HG03354 (cell line): ENCODE results near the gene MEF2A.
"Not testable (repeated sequence)": the region's sequence is repeated elsewhere in the genome, so short reads cannot be mapped to it uniquely, and the experiment has no call there.

Experiments
- ATAC-seq: cut with Tn5 transposase; IDR thresholded peaks from one replicate; pipeline ENCODE4 v1.9.1; 2021; ENCODE audit warnings: mild to moderate bottlenecking; ENCODE audit not compliant: unreplicated experiment, poor library complexity, severe bottlenecking

Gene MEF2A

DNA sequence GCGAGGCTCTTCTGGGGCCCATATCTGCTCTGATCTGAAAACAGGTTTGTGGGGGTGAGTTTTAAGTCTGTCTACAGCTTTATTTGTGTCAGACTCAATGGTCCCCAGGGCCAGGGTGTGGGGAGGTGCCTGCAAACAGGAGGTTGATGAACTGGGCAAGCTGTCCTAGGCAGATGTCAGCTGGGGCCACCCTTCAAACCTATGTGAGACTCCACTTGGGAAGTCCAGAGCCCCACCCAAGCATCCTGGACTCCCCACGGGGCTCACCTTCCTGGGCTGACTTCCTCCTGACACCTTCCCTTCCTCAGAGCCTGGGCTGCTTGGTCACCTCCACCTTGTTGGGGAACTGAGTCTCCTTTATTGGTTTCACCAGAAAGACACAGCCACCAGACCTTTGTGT is 176.1 kb downstream of the MEF2A start:
- ATAC-seq, result no peak

DNA sequence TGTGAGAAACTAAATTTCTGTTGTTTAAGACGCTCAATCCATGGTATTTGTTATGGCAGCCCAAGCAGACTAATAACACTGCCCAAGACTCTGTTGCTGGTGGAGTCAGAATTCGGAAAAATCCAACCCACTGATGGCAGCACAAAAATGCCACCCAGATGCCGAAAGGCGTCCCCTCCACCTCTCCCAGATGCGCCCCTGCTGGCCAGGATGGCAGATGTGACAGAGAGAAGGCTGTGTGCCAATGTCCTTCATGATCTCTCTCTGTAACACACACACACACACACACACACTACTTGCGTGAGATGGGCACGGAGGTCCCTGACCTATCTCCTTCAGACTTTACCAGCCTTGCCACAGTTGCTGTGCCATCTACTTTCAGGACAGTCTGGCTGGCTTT is 178.4 kb downstream of the MEF2A start:
- no peak for ATAC-seq

DNA sequence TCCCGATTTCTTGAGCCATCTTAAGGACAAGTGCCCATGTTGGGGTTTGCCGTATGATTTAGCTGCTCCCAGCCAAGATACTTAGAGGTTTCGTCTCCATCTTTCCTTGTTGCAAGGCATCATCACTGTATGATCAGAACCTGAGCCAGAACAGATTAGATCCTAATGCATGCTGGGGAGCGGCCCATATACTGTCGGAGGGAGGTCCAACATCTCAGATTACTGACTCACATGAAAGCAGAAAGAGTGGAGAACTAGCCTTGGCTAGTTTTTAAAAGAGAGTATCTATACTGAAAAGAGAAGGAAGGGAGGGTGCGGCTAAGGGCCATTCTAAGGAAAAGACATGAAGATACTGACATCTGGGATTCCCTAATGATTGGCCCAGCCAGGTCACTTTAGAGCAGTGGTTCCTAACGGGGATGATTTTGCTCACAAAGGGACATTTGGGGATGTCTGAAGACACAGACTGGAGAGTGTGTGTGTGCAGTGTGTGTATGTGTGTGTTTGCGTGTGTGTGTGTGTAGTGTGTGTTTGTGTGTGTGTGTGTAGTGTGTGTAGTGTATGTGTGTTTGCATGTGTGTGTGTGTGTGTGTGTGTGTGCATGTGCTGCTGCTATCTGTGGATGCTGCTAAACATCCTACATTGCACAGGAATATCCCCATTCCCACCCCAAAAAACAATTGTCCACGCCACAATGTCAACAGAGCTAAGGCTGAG is 179.7 kb downstream of the MEF2A start:
- ATAC-seq, result no peak

DNA sequence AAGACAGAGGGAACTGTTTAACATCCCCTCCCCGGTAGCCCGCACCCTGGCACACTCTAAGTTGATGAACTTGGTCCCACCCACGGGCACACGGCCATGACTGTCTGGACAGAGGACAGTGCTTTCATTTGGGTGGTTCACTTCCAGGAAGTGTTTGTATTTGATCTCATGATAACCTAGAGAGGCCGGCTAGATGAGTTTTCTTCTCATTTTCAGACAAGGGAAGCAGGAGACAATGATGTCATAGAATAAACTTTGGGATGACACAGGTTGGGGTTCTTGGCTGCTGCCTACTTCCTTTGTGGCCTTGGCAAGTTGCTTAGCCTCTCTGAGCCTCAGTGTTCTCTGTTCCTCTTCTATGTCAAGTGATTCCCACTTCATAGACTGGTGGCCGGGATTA is 183.6 kb downstream of the MEF2A start:
- ATAC-seq, result no peak

DNA sequence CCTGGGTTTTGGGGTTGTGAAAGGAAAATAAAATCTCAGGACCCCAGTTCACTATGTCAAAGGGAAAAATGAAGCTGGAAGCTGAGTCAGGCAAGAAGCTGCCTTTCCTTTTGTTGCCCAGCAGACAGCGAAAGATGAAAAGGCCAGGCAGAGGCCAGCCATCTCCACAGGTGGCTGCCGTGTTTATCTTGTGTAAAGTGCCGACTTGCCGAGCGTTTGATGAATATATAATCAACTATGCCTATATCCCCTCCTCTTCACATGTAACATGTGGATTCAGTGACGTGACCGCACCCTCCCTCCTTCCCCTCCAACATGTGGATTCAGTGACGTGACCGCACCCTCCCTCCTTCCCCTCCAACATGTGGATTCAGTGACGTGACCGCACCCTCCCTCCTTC is 184.5 kb downstream of the MEF2A start:
- ATAC-seq, result not testable (repeated sequence)

DNA sequence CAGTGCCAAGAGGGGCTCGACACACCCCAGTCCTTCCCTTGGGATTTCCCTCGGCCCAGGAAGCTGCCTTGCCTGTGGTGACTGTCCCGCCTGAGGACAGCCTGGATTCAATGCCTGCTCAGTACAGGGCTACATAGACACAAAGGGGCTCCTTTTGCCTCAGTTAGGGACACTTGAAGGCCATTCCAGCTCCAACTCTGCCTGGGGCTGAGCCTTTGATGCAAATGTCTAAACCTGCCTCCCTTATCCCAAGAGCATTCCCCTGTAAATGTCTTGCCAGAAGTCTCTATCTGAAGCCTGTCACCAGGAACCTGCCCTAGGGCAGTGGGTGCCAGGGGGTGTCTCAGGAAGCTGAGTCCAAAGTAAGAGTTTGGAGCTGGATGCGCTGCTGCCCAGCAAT is 186.8 kb downstream of the MEF2A start:
- ATAC-seq, result no peak

DNA sequence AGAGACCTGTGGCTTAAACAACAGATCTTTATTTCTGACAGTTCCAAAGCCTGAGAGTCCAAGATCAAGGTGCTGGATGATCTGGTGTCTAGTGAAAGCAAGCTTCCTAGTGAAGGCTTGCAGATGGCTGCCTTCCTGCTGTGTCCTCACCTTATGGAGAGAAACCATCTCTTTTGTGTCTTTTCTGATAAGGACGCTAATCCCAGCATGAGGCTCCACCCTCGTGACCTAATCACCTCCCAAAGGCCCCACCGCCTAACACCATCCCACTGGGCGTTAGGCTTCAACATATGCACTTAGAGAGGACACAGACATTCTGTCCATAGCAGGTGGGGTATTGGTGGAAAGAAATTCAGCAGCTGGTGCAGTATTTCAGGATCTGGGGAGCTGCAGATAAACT is 187.3 kb downstream of the MEF2A start:
- ATAC-seq, result no peak

DNA sequence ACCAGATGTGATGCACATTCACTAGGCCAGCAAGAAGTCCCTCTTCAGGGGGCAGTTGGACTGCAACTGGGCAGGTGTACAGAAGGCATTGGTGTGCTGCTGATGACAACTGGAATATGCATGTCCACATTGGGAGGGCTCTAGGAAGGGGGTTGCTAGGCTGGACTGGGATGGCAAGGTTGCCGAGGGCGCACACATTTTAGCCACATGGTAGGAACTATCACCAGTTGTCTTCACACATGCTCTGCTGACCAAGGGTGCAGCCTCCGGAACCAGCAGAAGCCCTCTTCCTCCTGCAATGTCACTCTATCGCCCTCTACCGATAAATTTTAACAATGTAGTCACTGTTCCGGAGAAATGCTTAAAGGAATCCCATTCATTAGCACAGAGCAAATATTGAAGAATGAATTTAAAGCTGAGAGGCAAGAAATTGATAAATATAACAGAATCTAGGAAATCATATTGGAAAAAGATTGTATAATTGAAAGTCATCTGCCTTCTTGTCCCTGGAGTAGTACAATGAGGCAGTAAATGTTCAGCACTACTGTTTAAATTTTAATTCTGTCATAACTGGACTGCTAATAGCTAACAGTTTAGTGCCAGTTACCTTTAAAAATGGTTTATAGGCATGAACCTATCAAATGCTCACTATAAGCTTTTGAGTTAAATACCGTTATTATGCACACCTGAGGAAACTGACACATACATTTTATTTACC is 190.1 kb downstream of the MEF2A start:
- peak; percentile 93 for ATAC-seq

DNA sequence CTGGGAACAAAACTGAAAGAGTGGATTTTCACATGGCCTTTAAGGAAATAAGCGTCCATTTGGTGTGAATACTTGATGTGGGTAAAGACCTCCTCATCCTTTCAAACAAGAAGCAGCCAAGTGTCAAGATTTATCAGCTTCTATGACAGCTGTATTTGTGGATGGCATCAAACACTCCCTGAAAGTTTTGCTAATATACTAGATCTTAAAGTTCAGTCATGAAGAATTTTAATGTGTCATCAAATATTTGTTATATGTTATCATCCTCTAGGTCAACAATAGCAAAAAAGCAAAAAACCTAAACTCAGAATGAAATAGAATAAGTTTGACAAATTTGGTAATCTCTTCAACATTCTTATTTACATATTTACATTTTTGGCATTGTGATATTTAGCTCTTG is 196.5 kb downstream of the MEF2A start:
- no peak for ATAC-seq

DNA sequence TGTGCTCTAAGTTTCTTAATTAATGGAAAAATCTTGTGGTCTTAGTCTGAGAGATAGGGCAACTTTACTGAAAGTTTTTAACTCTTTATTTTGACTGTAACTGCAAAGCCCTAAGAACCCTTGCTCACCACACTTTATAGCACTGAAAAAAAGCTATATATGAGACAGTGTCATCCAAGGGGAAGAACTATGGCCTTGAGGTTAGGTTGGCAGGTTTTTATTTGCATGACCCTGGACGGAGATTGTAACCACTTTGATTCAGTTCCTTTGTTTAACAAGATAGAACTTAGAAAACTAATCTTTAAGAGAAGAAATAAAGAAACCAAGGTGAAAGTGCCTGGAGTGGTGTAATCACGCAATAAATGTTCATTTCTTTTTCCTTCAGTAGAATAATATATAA is 198.0 kb downstream of the MEF2A start:
- ATAC-seq, result no peak

DNA sequence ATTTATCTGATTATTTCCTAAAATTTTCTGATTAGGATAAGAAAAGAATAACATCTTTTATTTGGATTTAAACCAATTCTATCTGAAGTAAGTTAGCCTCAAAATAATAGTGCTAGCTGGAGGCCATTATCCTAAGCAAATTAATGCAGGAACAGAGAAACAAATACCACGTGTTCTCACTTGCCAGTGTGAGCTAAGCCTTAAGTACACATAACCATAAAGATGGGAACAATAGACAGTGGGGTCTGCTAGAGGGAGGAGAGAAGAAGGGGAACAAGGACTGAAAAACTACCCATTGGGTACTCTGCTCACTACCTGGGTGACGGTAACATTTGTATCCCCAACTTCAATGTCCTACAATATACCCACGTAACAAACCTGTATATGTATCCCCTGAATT is 198.7 kb downstream of the MEF2A start:
- no peak for ATAC-seq
